CD8-positive, alpha-beta memory T cell (primary cell): Measurements from ENCODE around the gene PNMA6A. TPM values are rescaled to one million over a fixed set of nuclear protein-coding genes. Genes with fewer than 3 reads are reported as not detected.

ENCODE experiments used
- CTCF ChIA-PET: fragments of 350-600 bp; sonication (Branson Sonifier 250); formaldehyde crosslinking; loops from one replicate; lab custom pipeline; 2021; ENCODE audit warnings: antibody characterized with exemption; lab: Charles Lee
- POLR2A ChIA-PET: fragments of 350-600 bp; sonication (Branson Sonifier 250); formaldehyde crosslinking; loops from one replicate; lab custom pipeline; 2021; ENCODE audit warnings: antibody characterized with exemption; lab: Charles Lee
- DNase-seq, 5 donors: peaks; one replicate each; pipeline versions ENCODE4 v3.0.0 to v3.0.0-alpha.2; 2020 to 2022; ENCODE audit warnings: mixed read lengths in 1 of 5
- H3K27ac ChIP-seq: one replicate; pipeline ENCODE4 v1.7.0; 2013; ENCODE audit warnings: low read depth, mild to moderate bottlenecking, low read length, moderate library complexity
- H3K27me3 ChIP-seq: 2 replicates; pipeline ENCODE4 v1.7.0; 2013; ENCODE audit warnings: low read length, mild to moderate bottlenecking; ENCODE audit not compliant: insufficient read depth, poor library complexity, severe bottlenecking
- H3K36me3 ChIP-seq: 2 replicates; pipeline ENCODE4 v1.7.0; 2013; ENCODE audit warnings: mild to moderate bottlenecking, low read length, moderate library complexity; ENCODE audit not compliant: insufficient read depth
- H3K4me1 ChIP-seq: 2 replicates; pipeline ENCODE4 v1.7.0; 2013; ENCODE audit warnings: mild to moderate bottlenecking, low read length, moderate library complexity; ENCODE audit not compliant: insufficient read depth
- H3K4me3 ChIP-seq: 2 replicates; pipeline ENCODE4 v1.7.0; 2013; ENCODE audit warnings: mild to moderate bottlenecking, low read length
- H3K9me3 ChIP-seq: 2 replicates; pipeline ENCODE4 v1.7.0; 2013; ENCODE audit warnings: mild to moderate bottlenecking, low read length
- H3K27ac Mint-ChIP-seq, 8 donors: one replicate each; pipeline ENCODE4 v1.8.0; 2020 to 2021; ENCODE audit warnings: mixed read lengths in 8 of 8, mild to moderate bottlenecking in 6 of 8, inconsistent platforms in 3 of 8, moderate library complexity in 3 of 8
- H3K27me3 Mint-ChIP-seq, 2 donors: one replicate each; pipeline ENCODE4 v1.8.0; 2020 to 2021; ENCODE audit warnings: mixed read lengths in 2 of 2, mild to moderate bottlenecking in 1 of 2, moderate library complexity in 1 of 2
- H3K36me3 Mint-ChIP-seq, 3 donors: one replicate each; pipeline ENCODE4 v1.8.0; 2020 to 2021; ENCODE audit warnings: mixed read lengths in 3 of 3, inconsistent platforms in 1 of 3, mild to moderate bottlenecking in 1 of 3
- H3K4me1 Mint-ChIP-seq, 3 donors: one replicate each; pipeline ENCODE4 v1.8.0; 2020 to 2021; ENCODE audit warnings: mixed read lengths in 3 of 3, inconsistent platforms in 1 of 3, mild to moderate bottlenecking in 1 of 3
- H3K4me3 Mint-ChIP-seq, 7 donors: one replicate each; pipeline ENCODE4 v1.8.0; 2020 to 2021; ENCODE audit warnings: mixed read lengths in 7 of 7, mild to moderate bottlenecking in 6 of 7, moderate library complexity in 4 of 7, inconsistent platforms in 2 of 7
- H3K9me3 Mint-ChIP-seq, 5 donors: one replicate each; pipeline ENCODE4 v1.8.0; 2020 to 2022; ENCODE audit warnings: mixed read lengths in 5 of 5, mild to moderate bottlenecking in 3 of 5, moderate library complexity in 2 of 5, inconsistent platforms in 1 of 5
- polyA plus RNA-seq: library from polyadenylated mRNA; unstranded; fragments of 300-500 nt; fragmentation: Illumina TruSeq; gene quantifications from one replicate; pipeline ENCODE4 v1.2.3, GENCODE V29; 2021
- total RNA-seq, 2 experiments: library from RNA; stranded (reverse); gene quantifications; one replicate each; pipeline ENCODE4 v1.2.3, GENCODE V29; 2021

Gene PNMA6A
- total and polyA plus RNA-seq, 3 experiments from 2014 or later = 0.29 to 1.8 (median 1.7) TPM

DNA sequence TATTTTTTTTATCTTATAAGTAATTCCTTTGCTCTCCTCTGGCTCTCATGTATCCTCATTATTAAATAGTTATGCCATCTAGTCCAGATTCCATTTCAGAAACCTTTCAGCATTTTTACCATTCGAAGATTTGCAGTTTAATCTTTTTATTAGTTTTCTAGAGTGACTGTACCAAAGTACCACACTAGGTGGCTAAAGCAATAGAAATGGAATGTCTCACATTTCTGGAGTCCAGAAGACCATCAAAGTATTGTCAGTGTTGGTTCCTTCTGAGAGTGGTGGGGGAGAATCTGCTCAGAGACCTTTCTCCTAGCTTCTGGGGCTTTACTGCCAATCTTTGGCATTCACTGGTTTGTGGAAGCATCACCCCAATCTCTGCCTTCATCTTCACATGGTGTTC lies 19.7 kb upstream of the PNMA6A start:
- no peaks in the 10 kb centered on the region for H3K4me1 ChIP-seq
- CTCF ChIA-PET = no interaction called here
- peaks cover 0 to 8% (median 0%) of the 10 kb centered on the region in 3 donors for H3K4me1 Mint-ChIP-seq
- peaks cover 0 to 18% (median 9%) of the 10 kb centered on the region in 5 donors for H3K9me3 Mint-ChIP-seq
- H3K36me3 ChIP-seq = no peaks in the 10 kb centered on the region
- no peak overlapping the region for H3K27ac Mint-ChIP-seq
- no peak overlapping the region for H3K4me3 ChIP-seq
- H3K27me3 Mint-ChIP-seq = peaks cover 0 to 9% of the 10 kb centered on the region in 2 donors
- H3K36me3 Mint-ChIP-seq = peaks cover 11 to 24% (median 23%) of the 10 kb centered on the region in 3 donors
- no peaks in the 10 kb centered on the region for H3K27me3 ChIP-seq
- H3K4me3 Mint-ChIP-seq = no peak overlapping the region
- POLR2A ChIA-PET = no interaction called here
- no peak for DNase-seq
- no peak overlapping the region for H3K27ac ChIP-seq
- H3K9me3 ChIP-seq = no peaks in the 10 kb centered on the region

DNA sequence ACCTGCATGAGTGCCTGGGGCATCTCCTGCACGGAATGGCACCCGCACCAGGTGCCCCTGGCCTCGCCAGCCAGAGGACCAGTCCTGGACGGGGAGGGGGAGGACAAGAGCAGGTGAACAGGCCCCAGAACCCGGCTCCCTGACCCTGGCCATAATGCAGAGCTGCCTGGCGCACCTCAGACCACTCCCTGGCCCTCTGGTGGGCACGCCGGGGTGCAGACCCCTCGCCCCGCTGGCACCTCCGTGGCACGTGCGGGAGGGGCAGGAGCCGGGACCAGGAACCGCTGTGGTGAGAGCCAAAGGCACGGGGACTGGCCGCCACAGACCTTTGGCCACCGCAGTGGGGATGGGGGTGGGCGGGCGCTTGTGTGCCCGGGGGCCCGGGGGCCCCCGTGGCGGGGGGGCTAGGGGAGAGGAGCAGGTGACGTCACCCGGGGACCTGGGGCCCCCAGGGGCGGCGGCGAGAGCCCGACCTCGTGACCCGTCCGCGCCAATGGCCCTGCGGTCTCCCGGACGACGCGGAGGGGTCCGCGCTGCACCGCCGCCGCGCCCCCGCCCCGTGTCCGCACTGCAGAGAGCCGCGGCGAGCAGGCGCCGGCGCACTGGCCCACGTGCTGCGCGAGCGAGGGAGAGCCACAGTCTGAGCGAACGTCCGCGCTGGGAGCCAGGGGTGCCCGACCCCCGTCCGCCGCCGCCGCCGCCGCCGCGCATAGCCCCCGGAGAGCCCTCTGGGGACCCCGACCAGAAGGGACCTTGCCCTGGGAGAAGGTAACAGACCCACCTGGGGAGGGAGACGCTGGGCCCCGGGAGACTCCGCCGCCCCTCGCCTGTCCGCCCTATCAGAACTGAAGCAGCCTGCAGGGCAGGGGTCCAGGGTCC lies 16.1 kb upstream of the PNMA6A start, which contains the start of gene PNMA3:
PNMA3 (plus strand) TSS at position 600 of the 879 bp plus-strand sequence. CDS start 586 bp downstream, outside the sequence.
- no peak within 1 kb of the TSS for H3K27ac ChIP-seq
- ChIA-PET POLR2A (no interaction called here), CTCF (no interaction called here)
- Mint-ChIP-seq H3K27me3 (peaks cover 0 to 14% of the 10 kb centered on the region in 2 donors), H3K36me3 (peaks cover 0 to 3% (median 1%) of the 10 kb centered on the region in 3 donors), H3K4me3 (peak within 1 kb of the TSS in 1 of 7 donors; percentile 20), H3K9me3 (peaks cover 0 to 2% (median 0%) of the 10 kb centered on the region in 5 donors), H3K27ac (peak within 1 kb of the TSS in 1 of 8 donors; percentile 68), H3K4me1 (peaks cover 0 to 8% (median 0%) of the 10 kb centered on the region in 3 donors)
- no peak within 1 kb of the TSS for H3K4me3 ChIP-seq
- no peak for DNase-seq
- no peaks in the 10 kb centered on the region for H3K36me3 ChIP-seq
- no peaks in the 10 kb centered on the region for H3K27me3 ChIP-seq
- no peaks in the 10 kb centered on the region for H3K4me1 ChIP-seq
- H3K9me3 ChIP-seq = no peaks in the 10 kb centered on the region

DNA sequence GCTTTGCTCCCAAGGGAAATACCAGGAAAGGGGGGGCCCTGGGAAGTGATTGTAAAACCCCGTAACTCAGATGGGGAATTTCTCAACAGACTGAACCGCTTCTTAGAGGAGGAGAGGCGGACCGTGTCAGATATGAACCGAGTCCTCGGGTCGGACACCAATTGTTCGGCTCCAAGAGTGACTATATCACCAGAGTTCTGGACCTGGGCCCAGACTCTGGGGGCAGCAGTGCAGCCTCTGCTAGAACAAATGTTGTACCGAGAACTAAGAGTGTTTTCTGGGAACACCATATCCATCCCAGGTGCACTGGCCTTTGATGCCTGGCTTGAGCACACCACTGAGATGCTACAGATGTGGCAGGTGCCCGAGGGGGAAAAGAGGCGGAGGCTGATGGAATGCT lies 15.0 kb upstream of the PNMA6A start:
- POLR2A ChIA-PET = no interaction called here
- H3K27me3 Mint-ChIP-seq = peaks cover 0 to 14% of the 10 kb centered on the region in 2 donors

DNA sequence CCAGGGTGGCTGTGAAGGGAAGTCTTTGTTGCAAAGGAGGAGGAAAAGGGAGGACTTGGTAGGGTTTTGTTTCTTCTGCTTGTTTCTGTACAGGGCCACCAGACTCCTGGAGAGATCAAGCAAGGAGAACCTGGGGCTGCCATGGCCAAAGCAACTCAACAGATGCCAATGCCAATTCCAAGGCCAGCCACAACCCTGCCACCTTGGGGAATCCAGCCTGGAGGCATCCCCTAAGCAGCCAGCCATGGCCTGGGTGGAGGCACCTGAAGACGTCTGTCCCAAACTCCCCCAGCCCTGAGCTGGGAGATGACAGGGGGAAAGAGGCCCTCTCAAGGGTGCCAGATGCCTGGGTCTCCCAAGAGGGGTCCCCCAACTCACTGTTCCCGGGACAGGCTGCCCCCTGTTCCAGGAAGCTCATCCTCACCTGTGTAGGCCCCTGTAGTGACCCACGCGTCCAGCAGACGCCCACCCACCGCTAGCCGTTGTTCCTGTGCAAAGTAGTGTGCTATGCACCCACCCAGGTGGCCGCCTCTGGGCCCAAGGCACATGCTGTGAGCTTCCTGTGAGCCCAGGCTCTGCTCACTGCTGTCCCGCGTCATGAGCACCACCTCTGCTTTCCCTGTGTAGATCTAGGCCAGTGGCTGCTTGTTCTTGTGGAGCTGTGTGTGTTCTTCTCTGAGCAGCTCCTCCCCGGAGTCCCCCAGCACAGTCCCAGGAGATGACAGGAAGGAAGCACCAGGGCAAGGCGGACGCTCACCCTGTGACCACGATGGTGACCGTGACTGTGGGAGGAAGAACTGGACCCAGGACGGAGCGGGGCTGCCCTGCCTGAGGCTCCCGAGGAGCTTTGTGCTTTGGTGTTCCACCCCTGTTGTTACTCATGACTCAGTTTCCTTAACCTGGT lies 12.8 kb upstream of the PNMA6A start:
- Mint-ChIP-seq H3K36me3 (no peaks in the 10 kb centered on the region), H3K9me3 (no peaks in the 10 kb centered on the region), H3K27ac (no peak overlapping the region), H3K4me3 (no peak overlapping the region), H3K4me1 (peaks cover 0 to 8% (median 0%) of the 10 kb centered on the region in 3 donors), H3K27me3 (peaks cover 0 to 11% of the 10 kb centered on the region in 2 donors)
- Histone ChIP-seq H3K27ac (no peak overlapping the region), H3K36me3 (no peaks in the 10 kb centered on the region), H3K4me1 (no peaks in the 10 kb centered on the region), H3K4me3 (no peak overlapping the region), H3K9me3 (no peaks in the 10 kb centered on the region), H3K27me3 (no peaks in the 10 kb centered on the region)
- no peak for DNase-seq
- ChIA-PET CTCF (no interaction called here), POLR2A (no interaction called here)

More for the DNA sequence above, 15.0 kb upstream of the PNMA6A start:
- Histone ChIP-seq H3K9me3 (no peaks in the 10 kb centered on the region), H3K27me3 (no peaks in the 10 kb centered on the region), H3K4me3 (no peak overlapping the region), H3K27ac (no peak overlapping the region), H3K4me1 (no peaks in the 10 kb centered on the region), H3K36me3 (no peaks in the 10 kb centered on the region)
- peaks cover 0 to 8% (median 0%) of the 10 kb centered on the region in 3 donors for H3K4me1 Mint-ChIP-seq
- CTCF ChIA-PET = no interaction called here
- DNase-seq = no peak
- H3K4me3 Mint-ChIP-seq = no peak overlapping the region
- peaks cover 0 to 3% (median 1%) of the 10 kb centered on the region in 3 donors for H3K36me3 Mint-ChIP-seq
- H3K9me3 Mint-ChIP-seq = peaks cover 0 to 2% (median 0%) of the 10 kb centered on the region in 5 donors
- H3K27ac Mint-ChIP-seq = no peak overlapping the region

DNA sequence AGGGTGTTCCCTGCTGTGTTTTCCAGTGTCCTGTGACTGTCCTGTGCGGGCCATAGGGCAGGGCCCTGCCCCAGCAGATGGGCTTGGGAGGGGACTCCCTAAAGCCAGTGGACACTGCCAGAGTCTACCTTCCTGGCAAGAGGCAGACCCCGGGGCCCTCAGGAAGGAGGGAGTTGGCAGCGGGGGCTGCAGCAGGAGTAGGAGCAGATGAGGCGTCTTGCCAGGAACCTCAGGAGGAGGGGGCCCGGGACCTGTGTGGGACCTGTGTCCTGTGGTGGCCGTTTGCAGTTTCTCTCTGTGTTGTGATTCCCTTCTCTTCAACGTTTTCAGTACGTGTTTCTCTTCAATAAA lies 12.2 kb upstream of the PNMA6A start:
- no peak overlapping the region for H3K4me3 ChIP-seq
- ChIA-PET CTCF (no interaction called here), POLR2A (no interaction called here)
- Mint-ChIP-seq H3K27ac (no peak overlapping the region), H3K36me3 (peaks cover 0 to 2% (median under 1%) of the 10 kb centered on the region in 3 donors), H3K4me1 (peaks cover 0 to 8% (median 0%) of the 10 kb centered on the region in 3 donors), H3K27me3 (peaks cover 0 to 8% of the 10 kb centered on the region in 2 donors), H3K9me3 (no peaks in the 10 kb centered on the region), H3K4me3 (no peak overlapping the region)
- DNase-seq = no peak
- H3K4me1 ChIP-seq = no peaks in the 10 kb centered on the region
- no peak overlapping the region for H3K27ac ChIP-seq
- H3K36me3 ChIP-seq = no peaks in the 10 kb centered on the region
- no peaks in the 10 kb centered on the region for H3K27me3 ChIP-seq
- H3K9me3 ChIP-seq = no peaks in the 10 kb centered on the region

DNA sequence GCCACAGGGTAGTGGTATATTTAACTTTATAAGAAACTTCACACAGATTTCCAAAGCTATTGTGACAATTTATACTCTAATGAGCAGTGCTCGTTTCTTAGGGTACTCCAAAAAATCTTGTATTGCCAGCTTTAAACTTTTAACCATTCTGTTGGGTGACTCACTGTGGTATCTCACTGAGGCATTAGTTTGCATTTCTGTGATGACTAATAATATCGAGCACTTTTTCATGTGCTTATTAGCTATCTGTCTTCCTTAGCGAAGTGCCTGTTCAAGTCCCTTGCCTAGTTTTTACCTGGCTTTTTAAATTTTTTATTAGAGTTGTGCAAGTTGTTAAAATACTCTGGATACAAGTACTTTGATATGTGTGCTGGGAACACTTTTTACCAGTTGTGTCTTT lies 10.5 kb upstream of the PNMA6A start:
- Histone ChIP-seq H3K4me3 (no peak overlapping the region), H3K9me3 (no peaks in the 10 kb centered on the region), H3K36me3 (no peaks in the 10 kb centered on the region), H3K27ac (no peak overlapping the region), H3K4me1 (no peaks in the 10 kb centered on the region), H3K27me3 (no peaks in the 10 kb centered on the region)
- ChIA-PET CTCF (no interaction called here), POLR2A (no interaction called here)
- DNase-seq = no peak
- H3K4me1 Mint-ChIP-seq = peaks cover 0 to 3% (median 0%) of the 10 kb centered on the region in 3 donors
- peaks cover 0 to 8% of the 10 kb centered on the region in 2 donors for H3K27me3 Mint-ChIP-seq
- no peaks in the 10 kb centered on the region for H3K9me3 Mint-ChIP-seq
- H3K36me3 Mint-ChIP-seq = peaks cover 0 to 3% (median 1%) of the 10 kb centered on the region in 3 donors
- H3K27ac Mint-ChIP-seq = no peak overlapping the region
- H3K4me3 Mint-ChIP-seq = no peak overlapping the region

DNA sequence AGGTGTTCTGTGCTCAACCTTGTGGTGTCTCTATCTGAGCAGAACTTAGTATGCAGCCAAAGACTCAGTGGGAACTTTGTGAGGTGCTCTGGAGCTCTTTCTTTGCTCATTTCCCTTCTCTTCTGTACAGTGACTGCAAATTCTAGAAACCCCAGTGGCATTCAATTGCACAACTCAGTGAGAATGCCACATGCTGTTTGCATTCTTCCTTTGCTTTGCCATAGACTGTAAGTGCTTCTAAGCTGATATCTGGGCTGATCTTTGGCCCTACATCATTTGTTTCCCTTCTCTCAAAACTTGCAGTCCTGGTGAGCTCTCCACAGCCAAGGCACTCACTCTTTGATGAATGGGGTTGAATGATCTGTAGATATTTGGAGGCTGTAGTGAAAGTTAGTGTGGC lies 8.9 kb upstream of the PNMA6A start:
- ChIA-PET POLR2A (no interaction called here), CTCF (no interaction called here)
- no peaks in the 10 kb centered on the region for H3K27me3 ChIP-seq
- no peak overlapping the region for H3K4me3 ChIP-seq
- Mint-ChIP-seq H3K27me3 (peaks cover 0 to 2% of the 10 kb centered on the region in 2 donors), H3K4me3 (no peak overlapping the region), H3K4me1 (no peaks in the 10 kb centered on the region), H3K9me3 (no peaks in the 10 kb centered on the region), H3K27ac (no peak overlapping the region), H3K36me3 (peaks cover 0 to 3% (median 1%) of the 10 kb centered on the region in 3 donors)
- no peaks in the 10 kb centered on the region for H3K36me3 ChIP-seq
- DNase-seq = no peak
- H3K4me1 ChIP-seq = no peaks in the 10 kb centered on the region
- H3K9me3 ChIP-seq = no peaks in the 10 kb centered on the region
- no peak overlapping the region for H3K27ac ChIP-seq
